Measurements from ENCODE around the gene DNAI2.

GRCh38 chr17:74318391-74318790 is 44.4 kb downstream of the DNAI2 start:
- TF ChIP-seq CTCF (IDR thresholded peaks at IDR 0.05) (no peak), EP300 (IDR thresholded peaks at IDR 0.05) (no peak), POLR2AphosphoS5 (IDR thresholded peaks at IDR 0.05) (no peak)

Data from upper lobe of left lung (tissue), 4 donors.